Thyroid gland (tissue), 4 donors: ENCODE results near the gene SLC12A8.

Source experiments
- POLR2A ChIP-seq, 2 donors: fragments of 450-650 bp; IDR thresholded peaks; one replicate each; pipeline ENCODE4 v1.6.1; 2017; ENCODE audit warnings: antibody characterized with exemption in 2 of 2, mild to moderate bottlenecking in 2 of 2, moderate library complexity in 1 of 2
- TF ChIP-seq, protein P1 (sequence below), 6 experiments: fragments of 200-600 bp in 3 of 6; fragments of 450-650 bp in 3 of 6; sonication (generic) in 3 of 6; IDR thresholded peaks; one replicate each; pipeline ENCODE4 v1.5.1; 2016 to 2019; ENCODE audit warnings: antibody characterized with exemption in 6 of 6, mild to moderate bottlenecking in 2 of 6, inconsistent platforms in 1 of 6, moderate library complexity in 1 of 6

- TF ChIP-seq POLR2A (IDR thresholded peaks at IDR 0.05): no peak
- TF ChIP-seq, protein P1, sequence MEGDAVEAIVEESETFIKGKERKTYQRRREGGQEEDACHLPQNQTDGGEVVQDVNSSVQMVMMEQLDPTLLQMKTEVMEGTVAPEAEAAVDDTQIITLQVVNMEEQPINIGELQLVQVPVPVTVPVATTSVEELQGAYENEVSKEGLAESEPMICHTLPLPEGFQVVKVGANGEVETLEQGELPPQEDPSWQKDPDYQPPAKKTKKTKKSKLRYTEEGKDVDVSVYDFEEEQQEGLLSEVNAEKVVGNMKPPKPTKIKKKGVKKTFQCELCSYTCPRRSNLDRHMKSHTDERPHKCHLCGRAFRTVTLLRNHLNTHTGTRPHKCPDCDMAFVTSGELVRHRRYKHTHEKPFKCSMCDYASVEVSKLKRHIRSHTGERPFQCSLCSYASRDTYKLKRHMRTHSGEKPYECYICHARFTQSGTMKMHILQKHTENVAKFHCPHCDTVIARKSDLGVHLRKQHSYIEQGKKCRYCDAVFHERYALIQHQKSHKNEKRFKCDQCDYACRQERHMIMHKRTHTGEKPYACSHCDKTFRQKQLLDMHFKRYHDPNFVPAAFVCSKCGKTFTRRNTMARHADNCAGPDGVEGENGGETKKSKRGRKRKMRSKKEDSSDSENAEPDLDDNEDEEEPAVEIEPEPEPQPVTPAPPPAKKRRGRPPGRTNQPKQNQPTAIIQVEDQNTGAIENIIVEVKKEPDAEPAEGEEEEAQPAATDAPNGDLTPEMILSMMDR (IDR thresholded peaks at IDR 0.05): no peak
Observed at GRCh38 chr3:125145751-125146475, 66.6 kb downstream of the SLC12A8 start.
